Stimulated activated CD4-positive, alpha-beta T cell treated with anti-CD3 and anti-CD28 coated beads, Interleukin-1b, Interleukin-23, amount 100 ng/mL, for 1 hour (primary cell): Measurements from ENCODE around the gene FMO5.
"Not testable (repeated sequence)": the region's sequence is repeated elsewhere in the genome, so short reads cannot be mapped to it uniquely, and the experiment has no call there.

Source experiments
- DNase-seq, 2 donors: peaks; one replicate each; pipeline ENCODE4 v3.0.0-alpha.2; 2020; ENCODE audit warnings: low read depth in 2 of 2

Gene FMO5

DNA sequence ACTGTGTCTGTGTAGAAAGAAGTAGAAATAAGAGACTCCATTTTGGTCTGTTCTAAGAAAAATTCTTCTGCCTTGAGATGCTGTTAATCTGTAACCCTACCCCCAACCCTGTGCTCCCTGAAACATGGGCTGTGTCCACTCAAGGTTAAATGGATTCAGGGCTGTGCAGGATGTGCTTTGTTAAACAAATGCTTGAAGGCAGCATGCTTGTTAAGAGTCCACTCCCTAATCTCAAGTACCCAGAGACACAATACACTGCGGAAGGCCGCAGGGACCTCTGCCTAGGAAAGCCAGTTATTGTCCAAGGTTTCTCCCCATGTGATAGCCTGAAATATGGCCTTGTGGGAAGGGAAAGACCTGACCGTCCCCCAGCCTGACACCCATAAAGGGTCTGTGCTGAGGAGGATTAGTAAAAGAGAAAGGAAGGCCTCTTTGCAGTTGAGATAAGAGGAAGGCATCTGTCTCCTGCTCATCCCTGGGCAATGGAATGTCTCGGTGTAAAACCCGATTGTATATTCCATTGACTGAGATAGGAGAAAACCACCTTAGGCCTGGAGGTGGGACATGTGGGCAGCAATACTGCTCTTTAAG lies 15.1 kb upstream of the FMO5 start:
- not testable (repeated sequence) for DNase-seq

GRCh38 chr1:147238925-147239820 lies 14.0 kb upstream of the FMO5 start:
- no peak for DNase-seq

DNA sequence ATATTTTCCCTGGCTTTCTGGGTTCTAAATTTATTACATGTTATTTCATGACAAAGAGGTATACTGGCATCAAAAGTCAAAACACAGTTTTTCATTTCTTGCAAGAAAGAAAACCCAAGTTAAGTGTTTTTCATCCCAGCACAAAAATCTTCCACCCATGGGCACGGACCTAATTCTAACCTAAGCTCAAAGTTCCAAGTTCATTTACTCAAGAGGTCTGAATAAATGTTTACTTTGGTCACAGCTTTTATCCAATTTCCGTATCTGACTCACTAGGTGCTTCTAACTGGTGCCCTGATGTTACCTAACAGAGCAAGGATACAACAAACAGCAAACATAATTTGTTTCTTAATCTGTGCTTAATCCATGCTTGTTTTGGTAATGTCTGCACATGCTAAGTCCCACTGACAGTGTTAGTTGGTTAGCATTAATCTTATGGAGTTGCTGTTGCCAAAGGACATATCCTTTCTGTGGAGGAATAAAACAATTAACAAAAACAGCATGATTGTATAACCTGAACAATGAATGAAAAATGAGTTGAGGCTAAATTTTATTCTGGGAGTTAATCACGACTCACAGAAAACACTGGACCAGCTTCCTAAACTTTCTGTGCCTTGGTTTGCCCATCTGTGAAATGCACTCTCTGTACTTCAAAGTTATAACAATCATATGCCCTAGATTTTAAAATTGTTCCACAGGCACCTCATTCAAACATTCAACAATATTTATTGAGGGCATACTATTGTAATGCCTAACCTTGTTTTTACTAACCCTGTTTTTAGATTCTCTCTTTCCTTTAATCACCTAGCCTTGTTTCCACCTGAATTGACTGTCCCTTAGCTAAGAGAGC lies 13.1 kb upstream of the FMO5 start:
- no peak for DNase-seq

DNA sequence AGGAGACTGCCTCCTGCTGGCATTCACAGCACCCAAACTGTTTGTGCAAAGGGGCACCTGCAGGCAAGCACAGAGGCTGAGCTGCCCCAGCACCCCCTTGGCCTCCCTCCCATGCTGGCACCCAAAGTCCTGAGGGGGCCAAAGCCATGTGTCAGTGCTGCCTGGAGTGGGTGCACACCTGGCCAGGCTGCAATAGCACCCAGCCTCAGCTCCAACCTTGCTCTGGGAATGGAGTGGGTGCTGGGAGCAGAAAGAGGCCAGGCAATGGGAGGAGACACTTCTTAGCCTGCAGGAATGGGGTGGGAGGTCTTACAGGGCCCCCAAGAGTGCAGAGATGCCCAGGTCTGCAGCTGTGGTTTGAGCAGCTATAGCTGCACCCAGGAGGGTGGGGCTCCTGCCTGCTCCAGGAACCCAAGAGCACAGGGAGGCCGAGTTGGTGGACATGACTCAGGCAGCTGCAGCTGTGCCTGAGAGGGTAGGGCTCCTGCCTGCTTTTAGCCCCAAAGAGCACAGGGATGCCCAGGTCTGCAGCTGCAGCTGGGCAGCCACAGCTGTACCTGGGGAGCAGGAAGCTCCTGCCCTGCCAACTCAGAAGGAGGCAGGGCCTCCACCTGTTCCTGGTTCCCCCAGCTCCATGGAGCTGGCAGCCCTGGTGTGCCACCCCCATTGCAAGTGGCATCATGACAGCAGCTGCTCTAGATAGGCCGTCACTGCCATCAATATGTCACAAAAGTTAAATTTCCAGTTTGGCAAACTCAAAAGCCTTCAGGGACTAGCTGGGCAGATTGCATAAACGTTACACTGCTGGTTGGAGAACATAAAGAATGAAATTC lies 12.0 kb upstream of the FMO5 start:
- DNase-seq, result no peak

DNA sequence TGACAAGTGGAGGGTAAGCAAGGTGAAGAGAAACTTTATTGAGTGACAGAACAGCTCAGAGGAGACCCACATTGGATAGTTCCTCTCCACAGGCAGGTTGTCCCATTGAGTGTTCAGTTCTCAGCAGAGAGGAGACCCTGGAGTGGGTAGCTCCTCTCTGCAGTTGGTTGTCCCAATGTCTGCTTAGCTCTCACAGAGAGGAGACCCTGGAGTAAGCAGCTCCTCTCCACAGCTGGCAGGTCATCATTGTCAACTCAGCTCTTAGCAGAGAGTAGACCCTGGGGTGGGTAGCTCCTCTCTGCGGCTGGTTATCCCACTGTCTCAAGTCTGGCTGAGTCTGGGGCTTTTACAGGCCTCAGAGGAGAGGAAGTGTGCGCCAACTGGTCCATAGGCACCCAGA lies 11.3 kb upstream of the FMO5 start:
- DNase-seq, result no peak

GRCh38 chr1:147235822-147236221 lies 10.7 kb upstream of the FMO5 start:
- DNase-seq, result no peak

GRCh38 chr1:147233903-147234302 lies 8.8 kb upstream of the FMO5 start:
- DNase-seq, result not testable (repeated sequence)

DNA sequence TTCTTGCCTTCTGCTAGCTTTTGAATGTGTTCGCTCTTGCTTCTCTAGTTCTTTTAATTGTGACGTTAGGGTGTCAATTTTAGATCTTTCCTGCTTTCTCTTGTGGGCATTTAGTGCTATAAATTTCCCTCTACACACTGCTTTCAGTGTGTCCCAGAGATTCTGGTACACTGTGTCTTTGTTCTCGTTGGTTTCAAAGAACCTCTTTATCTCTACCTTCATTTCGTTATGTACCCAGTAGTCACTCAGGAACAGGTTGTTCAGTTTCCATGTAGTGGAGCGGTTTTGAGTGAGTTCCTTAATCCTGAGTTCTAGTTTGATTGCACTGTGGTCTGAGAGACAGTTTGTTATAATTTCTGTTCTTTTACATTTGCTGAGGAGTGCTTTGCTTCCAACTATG lies 5.9 kb upstream of the FMO5 start:
- not testable (repeated sequence) for DNase-seq

- DNase-seq, result no peak
These were observed 1.2 kb downstream of the FMO5 start for GRCh38 chr1:147223740-147224615.

GRCh38 chr1:147218606-147219005 lies 6.5 kb downstream of the FMO5 start:
- DNase-seq, result no peak

GRCh38 chr1:147217141-147217540 lies 8.0 kb downstream of the FMO5 start:
- DNase-seq, result no peak

DNA sequence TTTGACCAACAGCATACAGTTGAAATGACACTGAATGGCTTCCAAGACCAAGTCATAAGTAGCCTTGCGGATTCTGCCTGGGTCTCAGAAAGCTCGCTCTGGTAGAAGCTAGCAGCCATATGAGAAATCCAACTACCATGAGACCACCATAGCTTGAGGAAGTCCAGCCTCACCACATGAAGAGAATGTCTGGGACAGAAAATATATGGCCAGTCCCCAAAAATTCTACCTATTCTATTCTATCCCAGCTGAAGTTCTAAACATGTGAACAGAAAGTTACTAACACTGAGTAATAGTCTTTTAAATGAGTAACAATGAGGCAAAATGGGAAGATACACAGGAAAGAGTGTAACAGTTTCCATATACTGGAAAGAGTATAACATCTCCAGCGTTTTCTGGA lies 9.0 kb downstream of the FMO5 start:
- DNase-seq, result no peak

GRCh38 chr1:147215540-147215916 lies 9.6 kb downstream of the FMO5 start:
- no peak for DNase-seq

GRCh38 chr1:147214842-147215539 lies 10.1 kb downstream of the FMO5 start:
- no peak for DNase-seq

DNA sequence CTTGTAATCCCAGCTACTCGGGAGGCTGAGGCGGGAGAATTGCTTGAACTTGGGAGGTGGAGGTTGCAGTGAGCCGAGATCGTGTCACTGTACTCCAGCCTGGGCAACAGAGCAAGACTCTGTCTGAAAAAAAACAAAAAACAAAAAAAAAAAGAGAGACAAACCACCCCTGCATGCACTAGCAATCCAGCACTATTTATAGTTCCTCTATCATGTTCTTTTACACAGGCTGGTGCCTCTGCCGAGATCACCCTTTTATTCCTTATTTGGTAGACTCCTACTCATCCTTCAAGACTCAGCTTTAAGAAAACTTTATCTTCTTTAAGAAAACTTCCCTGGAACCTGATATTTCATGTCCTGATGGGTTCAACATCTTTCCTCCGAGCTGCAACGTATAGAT lies 10.8 kb downstream of the FMO5 start:
- no peak for DNase-seq

GRCh38 chr1:147213271-147213670 lies 11.9 kb downstream of the FMO5 start:
- no peak for DNase-seq

DNA sequence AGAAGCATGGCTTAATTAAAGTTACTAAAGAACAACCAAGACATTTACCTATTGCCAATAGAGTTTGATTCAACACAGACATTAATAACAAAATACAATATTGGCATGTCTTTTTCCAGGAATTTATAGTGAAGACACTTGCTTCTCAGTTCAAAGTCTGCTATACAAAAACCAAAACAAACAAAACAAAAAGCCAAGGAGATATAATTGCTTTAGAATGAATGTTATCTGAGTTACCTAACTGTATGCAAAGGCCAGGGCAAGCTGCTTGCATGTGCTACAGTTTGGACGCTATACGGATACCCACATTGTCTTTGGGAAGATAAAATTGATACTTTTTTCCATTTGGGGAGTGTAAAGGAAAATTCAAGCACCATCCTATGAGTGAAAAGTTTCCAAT lies 13.6 kb downstream of the FMO5 start:
- DNase-seq, result no peak

GRCh38 chr1:147210987-147211386 lies 14.2 kb downstream of the FMO5 start:
- no peak for DNase-seq

- no peak for DNase-seq
These were observed 15.0 kb downstream of the FMO5 start for GRCh38 chr1:147209825-147210821.
